Ecto neural progenitor cell (in vitro differentiated cells): ENCODE data around the gene ANOS1.
"Not testable (repeated sequence)": the region's sequence is repeated elsewhere in the genome, so short reads cannot be mapped to it uniquely, and the experiment has no call there.

Experiments used
- DNase-seq: peaks from one replicate; pipeline ENCODE4 v3.0.0-alpha.2; 2018; ENCODE audit warnings: low spot score

The ANOS1 gene, protein sequence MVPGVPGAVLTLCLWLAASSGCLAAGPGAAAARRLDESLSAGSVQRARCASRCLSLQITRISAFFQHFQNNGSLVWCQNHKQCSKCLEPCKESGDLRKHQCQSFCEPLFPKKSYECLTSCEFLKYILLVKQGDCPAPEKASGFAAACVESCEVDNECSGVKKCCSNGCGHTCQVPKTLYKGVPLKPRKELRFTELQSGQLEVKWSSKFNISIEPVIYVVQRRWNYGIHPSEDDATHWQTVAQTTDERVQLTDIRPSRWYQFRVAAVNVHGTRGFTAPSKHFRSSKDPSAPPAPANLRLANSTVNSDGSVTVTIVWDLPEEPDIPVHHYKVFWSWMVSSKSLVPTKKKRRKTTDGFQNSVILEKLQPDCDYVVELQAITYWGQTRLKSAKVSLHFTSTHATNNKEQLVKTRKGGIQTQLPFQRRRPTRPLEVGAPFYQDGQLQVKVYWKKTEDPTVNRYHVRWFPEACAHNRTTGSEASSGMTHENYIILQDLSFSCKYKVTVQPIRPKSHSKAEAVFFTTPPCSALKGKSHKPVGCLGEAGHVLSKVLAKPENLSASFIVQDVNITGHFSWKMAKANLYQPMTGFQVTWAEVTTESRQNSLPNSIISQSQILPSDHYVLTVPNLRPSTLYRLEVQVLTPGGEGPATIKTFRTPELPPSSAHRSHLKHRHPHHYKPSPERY

DNA sequence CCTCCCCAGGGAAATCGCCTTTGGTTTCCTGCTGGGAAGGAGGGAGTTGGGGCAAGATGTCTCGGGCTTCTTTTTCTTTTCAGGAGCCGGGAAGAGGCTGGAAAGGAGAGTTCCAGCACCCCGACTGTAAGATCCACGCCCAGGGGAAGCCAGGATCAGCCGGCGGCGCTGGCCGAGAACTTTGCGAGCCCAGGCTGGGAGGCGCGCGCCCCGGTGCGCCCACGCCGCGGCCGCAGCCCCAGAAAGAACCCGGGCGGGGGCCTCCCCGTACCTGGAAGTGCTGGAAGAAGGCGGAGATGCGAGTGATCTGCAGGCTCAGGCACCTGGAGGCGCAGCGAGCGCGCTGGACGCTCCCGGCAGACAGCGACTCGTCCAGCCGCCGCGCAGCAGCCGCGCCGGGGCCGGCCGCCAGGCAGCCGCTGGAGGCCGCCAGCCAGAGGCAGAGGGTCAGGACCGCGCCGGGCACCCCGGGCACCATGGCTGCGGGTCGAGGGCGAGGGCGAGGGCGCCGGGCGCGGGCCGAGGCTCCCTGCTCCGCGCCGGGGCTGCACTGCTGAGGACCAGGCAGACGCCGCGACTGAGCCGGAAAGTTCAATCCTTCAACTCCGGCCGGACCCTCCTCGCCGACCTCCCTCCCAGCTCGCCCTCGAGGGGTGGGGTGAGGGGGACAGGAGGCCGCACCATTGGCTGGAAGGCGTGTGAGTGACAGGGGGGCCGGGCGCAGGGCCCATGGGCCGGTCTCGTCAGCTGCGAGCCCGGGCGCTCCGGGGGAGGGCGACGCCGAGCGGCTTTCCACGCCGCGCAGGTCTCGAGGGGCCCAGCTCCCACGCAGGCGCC lies at the start of gene ANOS1:
Gene ANOS1, minus strand, starts transcription at position 579 of the 837 bp plus-strand sequence. Its CDS starts 101 bp downstream, at position 478.
- peak; percentile 84 for DNase-seq

DNA sequence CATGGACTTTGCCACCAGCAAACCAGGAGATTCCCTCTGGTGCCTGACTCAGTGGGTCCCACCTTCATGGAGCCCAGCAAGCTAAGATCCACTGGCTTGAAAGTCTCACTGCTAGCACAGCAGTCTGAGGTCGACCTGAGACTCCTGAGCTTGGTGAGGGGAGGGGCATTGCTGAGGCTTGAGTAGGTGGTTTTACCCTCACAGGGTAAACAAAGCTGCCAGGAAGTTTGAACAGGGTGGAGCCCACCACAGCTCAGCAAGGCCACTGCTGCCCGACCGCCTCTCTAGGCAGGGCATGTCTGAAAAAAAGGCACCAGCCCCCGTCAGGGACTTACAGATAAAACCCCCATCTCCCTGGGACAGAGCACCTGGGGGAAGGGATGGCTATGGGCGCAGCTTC lies 41.2 kb upstream of the ANOS1 start:
- no peak for DNase-seq

DNA sequence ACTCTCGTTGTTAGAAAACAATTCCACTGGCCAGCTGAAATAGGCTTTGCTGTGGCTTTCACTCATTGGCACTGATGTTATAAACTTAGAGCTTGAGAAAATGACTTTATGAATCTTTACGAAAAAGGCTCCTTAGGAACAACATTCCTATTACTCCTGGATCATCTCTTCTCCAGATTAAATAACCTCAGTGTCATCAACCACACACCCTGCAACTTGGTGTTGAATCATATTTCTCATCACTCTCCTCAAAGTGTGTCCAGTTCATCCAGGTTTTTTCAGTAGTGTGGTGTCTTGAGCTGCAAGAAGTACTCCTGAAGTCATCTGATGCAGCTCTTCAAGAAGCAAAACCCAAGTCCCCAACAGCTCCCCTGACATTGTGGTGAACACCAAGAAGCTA lies 28.1 kb upstream of the ANOS1 start:
- DNase-seq, result no peak

DNA sequence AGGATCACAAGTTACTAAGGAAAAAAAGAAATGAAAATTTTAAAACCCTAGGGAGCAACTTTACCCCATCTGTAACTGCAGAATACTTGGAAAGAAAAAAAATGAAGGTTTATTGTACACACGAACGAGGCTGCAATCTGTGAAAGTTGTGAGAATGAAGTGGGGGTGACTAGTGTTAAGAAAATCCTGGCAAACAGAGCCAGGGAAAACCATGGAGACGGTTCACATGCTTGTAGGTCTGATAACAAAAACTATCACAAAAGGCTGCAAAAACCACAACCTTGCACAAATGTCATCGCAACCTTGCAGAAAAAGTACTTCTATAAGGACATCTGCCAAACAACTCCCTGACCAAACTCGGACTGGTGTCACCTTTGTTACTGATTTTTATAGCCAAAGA lies 26.8 kb upstream of the ANOS1 start:
- not testable (repeated sequence) for DNase-seq

DNA sequence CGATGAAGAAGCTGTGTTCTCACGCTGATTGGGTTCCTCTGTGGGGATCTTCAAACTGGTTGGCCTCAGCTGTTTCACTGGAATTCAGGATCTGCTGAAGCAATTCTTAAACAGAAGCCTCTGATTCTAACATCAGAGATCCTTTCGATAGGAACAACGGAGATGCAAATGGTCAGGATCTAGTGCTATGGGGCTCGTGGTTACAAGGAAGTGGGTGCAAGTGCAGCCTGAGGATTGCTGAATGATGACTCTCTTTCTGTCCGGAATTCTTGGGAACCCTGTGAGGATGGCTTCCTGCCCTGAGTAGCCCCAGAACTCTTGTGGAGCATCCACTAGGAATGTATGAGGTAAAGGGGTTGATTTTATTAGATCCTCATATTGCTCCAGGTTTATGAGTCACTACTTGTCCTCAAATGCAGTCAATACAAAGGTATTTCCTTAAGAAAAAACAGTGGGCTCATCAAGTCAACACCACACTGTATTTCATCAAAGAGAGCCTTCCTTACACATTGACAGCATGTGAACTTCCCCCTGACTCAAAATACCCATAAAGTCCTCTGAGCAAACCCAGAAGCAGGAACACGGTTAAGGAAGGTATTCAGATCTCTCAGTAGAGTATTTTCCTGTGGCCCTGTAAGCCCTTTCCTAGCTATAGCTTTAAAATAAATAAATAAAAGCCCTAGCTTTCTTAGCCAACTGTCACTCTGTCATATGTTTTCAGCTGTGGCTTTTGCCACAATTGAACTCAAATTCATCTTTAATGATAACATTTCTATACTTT lies 25.9 kb upstream of the ANOS1 start:
- not testable (repeated sequence) for DNase-seq

DNA sequence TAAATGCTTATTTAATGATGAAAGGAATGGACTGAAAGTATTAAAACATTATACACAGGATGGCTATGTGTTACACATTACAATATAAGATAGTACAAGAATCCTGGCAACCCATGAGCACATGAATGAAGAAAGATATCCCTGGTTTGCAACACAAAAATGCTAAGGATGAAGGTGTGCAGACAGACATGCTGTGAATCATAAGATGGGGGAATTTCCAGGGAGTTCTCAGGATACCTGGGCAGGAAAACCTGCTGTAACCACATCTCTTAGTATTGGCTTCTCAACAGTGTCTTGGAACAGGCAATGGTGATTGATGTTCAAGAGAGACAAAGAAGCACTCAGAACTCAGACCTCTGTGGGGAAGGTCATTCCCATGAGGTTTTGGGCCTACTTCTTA lies 23.9 kb upstream of the ANOS1 start:
- no peak for DNase-seq

DNA sequence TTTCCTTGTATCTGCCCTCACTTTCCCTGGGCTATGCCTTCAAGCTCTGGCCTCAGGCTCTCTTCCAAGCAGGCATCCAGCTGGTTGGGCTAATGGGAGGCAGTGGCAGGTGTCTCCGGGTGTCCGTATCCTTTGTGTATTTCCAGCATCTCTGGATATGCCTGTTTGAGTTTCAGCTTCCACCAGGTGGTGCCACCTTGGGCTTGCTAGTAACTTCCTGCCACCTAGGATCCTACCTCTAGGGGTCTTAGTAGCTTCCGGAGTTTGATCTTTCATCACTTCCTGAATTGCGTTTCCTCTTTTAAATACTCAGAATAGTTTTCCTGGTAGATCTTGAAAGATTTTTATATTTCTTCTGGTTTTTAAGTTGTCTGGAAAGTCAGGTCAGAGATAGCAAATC lies 23.2 kb upstream of the ANOS1 start:
- DNase-seq, result no peak

DNA sequence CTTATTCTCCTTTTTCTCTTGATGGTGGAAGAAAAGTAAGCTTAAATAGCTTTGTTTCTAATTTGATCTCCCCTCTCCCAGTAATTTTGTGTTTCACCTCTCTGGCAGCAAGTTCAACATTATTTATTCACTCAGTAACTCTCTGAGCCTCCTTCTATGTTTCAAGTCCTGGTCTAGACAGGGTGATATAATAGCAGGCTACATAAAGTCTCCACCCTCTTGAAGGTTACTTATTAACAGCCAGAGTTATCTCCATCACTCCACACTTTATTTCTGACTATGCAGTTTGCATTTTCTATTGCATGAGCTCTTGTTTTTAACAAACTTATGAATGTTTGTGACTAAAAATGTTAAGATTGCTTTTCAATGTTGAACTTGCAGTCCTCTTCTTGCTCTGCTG lies 17.8 kb upstream of the ANOS1 start:
- DNase-seq, result no peak

DNA sequence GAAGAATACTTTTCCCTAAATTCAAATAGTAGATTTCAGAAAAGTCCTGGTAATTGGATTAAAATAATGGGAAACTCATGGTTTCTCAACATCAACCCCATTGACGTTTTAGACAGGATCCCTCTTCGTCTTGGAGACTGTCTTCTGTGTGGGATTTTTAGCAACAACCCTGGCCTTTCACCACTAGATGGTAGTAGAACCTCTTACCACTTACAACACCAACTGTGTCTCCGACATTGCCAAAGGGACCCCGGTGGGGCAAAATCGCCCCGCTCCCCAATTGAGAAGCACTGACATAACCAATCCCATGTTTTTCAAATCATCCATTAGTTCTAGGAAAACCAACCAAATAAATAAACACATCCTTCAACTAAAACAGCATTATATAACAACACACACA lies 16.9 kb upstream of the ANOS1 start:
- no peak for DNase-seq

DNA sequence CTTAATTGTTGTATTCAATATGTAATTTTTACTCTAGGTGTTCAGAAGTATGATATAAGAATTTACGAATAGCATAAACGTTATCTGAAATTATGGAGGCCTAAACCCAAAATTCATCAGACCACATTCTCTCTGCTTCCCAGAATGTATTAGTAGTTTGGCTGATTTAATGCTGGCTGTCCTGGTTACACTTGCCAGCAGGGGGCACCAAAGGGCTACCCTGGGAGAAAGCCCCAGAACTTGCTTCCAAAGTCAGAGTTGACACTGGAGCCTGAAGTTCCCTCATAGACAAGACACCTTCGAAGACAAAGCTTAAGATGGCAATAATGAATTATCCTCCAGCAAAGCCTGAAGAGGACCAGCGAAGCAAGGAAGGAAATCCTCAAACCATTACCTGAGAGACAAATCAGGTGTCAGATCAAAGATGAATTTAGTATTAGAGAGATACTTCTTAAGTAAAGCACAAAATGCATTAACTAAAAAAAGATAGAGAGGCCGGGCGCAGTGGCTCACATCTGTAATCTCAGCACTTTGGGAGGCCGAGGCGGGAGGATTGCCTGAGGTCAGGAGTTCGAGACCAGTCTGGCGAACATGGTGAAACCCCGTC lies 11.3 kb upstream of the ANOS1 start:
- DNase-seq, result peak; percentile 62

DNA sequence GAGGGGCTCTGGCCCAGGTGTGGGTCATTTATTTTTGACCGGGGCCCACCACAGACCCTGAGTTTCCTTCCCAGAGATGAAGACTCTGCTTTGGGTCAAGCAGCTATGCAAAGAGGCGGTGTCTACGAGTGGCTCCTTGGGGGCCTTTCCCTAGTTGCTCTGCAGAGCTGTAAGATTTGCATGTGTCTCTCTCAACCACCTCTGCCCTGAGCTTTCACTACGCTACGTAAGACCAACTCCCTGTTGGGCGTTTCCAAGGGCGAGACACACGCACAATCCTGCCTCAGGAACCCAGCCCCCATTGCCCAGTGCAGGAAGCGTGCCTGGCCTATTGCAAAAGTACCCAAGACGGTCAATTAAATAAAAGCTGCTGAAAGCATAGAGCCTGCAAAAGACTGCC lies 10.0 kb upstream of the ANOS1 start:
- DNase-seq, result no peak

DNA sequence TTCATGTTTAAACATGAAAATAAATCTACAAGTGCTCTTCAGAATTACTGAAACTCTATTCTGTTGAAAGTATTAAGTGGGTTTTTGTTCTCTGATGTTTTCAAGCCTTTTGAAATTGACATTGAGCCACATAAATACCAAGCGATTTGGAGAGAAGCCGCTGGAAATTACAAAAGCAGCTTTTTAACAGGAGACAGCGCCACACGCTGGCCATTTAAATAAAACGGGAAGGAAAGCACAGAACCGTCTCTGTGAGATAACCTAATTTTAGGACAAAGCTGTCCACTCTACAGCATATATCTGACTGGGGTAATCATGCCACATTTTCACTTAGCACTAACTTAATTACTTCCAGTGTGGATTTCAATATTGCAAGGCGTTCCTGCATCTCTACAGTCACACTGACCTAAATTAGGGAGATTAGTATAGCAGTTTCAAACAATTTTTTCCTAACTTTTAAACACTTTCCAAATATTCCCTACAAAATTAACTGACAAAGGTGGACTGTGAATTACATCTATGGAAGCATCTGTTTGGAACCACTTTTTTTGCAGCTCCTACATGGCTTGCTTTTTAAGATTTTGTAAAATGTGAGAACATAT lies 6.8 kb upstream of the ANOS1 start:
- DNase-seq, result no peak

DNA sequence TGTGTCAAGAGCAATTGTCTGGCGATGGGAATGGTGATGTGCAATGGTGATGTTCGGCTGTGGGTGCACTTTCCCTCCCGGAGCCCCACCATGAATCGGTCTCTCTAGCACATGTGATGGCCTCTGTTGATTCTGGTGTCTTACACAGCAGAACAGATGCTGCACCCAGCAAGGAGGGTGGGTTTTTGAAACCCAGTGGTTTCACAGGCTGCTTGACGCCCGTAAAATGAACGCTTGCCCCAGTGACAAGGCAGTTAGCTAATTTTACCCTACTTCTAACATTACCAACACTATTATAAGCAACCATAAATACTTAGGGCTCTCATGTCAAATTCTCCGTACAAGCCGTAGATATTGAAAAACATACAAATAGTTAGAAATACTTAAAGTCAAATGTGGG lies 5.9 kb upstream of the ANOS1 start:
- no peak for DNase-seq

DNA sequence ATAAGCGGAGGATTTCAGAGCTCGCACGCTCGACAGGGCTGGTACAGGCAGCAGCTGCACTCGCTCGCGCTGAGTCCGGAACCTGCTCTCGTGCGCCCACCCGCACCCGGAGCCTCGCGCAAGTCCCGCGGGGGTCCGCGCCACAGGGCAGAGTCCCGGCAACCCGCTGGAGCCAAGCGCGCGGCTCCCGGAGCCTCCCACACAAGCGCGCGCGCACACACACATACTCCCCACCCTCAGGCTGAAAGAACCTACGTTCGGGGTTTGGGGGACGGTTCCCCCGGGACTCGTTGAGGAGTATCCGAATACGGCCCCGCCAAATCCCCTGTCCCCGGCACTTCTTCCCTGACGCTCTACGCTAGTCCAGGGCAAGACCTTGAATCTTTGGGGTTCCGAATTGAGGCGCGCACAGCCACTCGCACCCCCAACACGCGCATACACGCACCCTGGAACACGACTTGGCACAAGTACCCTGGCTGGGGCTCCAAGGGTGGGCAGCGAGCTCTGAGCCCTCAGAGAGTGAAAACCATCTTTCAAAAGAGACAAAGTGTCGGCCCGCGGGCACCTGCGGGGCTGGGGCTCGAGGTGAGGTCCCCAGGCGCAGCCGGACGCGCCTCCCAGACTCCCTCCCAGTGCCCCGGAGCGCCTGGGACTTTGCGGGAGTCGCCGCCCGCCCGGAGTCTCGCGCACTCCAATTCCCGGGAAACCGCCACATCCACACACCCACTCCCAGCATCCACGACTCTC lies 952 bp downstream of the ANOS1 start:
- peak; percentile 54 for DNase-seq

DNA sequence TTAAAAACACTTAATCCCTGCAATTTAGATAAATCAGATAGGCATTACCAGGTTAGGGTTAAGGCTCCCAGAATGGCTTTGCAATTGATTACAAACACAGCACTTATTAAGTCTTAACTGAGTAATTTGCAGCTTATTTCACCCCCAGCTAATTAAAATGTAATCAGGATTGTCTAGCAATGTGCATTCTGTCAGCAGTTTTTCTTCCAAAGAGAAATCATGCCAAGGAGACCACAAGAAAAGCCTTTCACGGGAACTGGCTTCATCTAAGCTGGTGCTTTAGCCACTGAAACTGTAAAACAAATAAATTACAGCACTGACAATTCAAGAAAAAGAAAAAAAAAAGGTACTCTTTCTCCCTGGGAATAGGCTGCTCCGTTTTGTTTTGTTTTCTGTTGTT lies 2.1 kb downstream of the ANOS1 start:
- no peak for DNase-seq

DNA sequence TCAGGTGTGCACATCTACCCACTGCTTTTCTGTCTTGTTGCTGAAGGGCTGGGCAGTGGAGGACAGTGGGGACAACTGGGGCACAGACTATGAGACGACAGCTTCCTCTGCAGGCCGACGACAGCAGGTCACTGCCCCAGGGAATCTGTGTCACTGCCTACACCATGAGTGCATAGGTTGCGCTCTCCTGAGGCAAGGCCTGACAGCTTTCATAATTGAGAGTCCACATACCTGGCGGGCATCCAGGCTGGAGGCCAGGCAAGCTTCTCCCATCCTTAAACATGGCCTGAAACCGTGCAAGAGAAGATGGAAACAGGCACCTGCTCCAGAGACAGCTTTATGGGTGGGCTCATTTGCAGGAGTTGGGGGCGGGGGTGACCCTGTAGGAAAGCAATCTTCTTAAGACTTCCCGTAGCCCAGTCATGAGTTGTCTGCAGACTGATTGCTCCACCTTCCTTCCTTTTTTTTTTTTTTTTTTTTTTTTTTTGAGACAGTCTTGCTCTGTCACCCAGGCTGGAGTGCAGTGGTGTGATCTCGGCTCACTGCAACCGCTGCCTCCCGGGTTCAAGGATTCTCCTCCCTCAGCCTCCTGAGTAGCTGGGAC lies 2.9 kb downstream of the ANOS1 start:
- no peak for DNase-seq

DNA sequence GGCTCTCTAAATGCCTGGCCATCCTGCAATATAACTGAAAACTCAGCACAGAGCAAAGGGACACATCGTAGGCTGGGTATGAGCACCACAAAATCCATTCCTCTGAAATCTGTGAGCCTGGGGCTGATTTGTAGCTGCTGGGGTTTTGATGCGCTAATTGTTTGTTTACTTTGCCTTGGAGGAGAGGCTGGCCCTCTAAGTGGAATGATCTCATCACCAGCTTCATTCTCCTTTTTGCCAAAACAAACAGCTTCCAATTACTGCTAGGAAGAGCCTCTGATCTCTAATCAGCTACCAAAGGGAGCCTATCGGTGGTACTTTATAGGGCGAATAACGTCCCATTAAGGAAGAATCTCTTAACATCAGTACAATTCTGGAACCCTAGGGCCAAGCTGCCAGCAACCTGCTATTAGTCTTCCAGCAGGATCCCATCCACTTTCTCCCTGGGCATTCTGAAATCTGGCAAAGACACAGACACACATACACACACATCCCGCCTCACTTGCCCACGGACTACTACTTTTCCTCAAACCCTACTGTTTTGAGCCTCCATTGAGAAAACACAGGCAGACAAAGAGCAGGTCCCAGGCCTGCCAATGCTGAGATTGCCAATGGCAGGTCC lies 5.8 kb downstream of the ANOS1 start:
- no peak for DNase-seq

DNA sequence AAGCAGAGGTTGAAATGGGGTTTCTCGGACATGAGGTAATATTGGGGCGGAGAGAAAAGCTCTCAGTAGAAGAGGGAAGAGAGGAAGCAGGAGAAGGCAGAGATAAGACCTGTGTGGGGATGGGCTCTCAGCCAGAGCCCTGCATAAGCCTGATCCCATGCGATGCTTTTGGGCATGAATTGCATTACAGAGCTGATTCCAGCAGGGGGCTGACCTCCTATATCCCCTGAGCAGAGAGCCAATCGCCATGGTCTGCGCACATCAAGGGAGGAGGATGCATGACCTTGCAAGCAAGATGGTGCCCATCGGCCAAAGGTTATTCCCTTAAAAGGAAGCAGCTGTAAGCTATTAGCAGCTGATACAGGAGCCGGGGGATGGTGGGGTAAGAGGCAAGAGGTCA lies 7.6 kb downstream of the ANOS1 start:
- no peak for DNase-seq

DNA sequence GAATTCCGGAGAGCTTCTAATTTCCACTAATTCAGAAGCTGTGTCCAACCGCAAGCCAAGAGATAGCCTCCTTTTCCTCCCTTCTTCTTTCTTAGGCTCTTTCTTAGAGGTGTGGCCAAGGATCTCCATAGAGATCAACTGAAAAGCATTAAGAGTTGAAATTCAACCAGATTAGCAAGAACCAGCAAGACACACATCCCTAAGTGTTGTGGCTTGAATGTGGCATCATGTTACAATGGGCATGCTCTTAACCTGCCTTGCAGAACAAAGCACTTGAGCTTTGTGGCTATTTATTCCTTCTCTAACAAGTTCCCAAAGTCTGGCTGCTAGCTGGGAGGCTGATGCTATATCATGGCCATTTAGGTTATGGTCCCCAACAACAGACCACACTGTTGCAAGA lies 10.4 kb downstream of the ANOS1 start:
- DNase-seq, result no peak

DNA sequence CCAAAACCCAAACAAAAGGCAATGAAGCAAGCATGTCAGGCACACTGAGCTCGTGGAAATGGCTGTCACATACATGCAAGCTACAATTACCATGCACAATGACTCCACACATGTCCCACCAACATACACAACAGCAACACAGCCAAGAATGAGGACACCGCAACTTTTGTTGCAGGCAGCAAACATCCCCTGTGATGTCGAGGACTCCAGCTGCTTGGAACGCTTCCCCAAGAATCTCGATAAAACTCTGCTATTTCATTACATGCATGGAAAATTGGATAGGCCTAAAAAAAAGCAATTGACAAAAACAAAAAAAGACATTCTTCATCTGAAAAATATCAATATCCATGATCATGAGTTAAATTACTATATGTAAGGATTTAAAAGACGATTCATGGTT lies 11.8 kb downstream of the ANOS1 start:
- no peak for DNase-seq
